DOHH2 (cell line): ENCODE results near the gene PEAK1.

Experiments
- H3F3A ChIP-seq: fragments of 200-600 bp; sonication (generic), shearing (Covaris generic); 2 replicates; pipeline ENCODE4 v1.6.0; 2016; ENCODE audit warnings: antibody characterized with exemption, mild to moderate bottlenecking; ENCODE audit not compliant: control insufficient read depth, insufficient read depth
- H3K27ac ChIP-seq: fragments of 200-600 bp; sonication (generic); 2 replicates; pipeline ENCODE4 v1.5.1; 2014; ENCODE audit warnings: low read depth, mild to moderate bottlenecking, low read length, moderate library complexity
- H3K27me3 ChIP-seq: fragments of 200-600 bp; sonication (generic); 2 replicates; pipeline ENCODE4 v1.6.1; 2014; ENCODE audit warnings: mild to moderate bottlenecking, low read length, mixed read lengths; ENCODE audit not compliant: control insufficient read depth
- H3K36me3 ChIP-seq: fragments of 200-600 bp; sonication (generic); 2 replicates; pipeline ENCODE4 v1.6.1; 2014; ENCODE audit warnings: mild to moderate bottlenecking, low read length, moderate library complexity, mixed read lengths; ENCODE audit not compliant: control insufficient read depth
- H3K4me1 ChIP-seq: fragments of 200-600 bp; sonication (generic); 2 replicates; pipeline ENCODE4 v1.6.1; 2014; ENCODE audit warnings: mild to moderate bottlenecking, low read length, mixed read lengths; ENCODE audit not compliant: control insufficient read depth
- H3K4me2 ChIP-seq: fragments of 200-600 bp; sonication (generic); 2 replicates; pipeline ENCODE4 v1.6.0; 2014; ENCODE audit warnings: mild to moderate bottlenecking, low read length, moderate library complexity
- H3K4me3 ChIP-seq: fragments of 200-600 bp; sonication (generic); 2 replicates; pipeline ENCODE4 v1.5.1; 2014; ENCODE audit warnings: mild to moderate bottlenecking, low read length, mixed read lengths
- H3K79me2 ChIP-seq: fragments of 200-600 bp; sonication (generic); 2 replicates; pipeline ENCODE4 v1.6.1; 2014; ENCODE audit warnings: mild to moderate bottlenecking, low read length, mixed read lengths; ENCODE audit not compliant: control insufficient read depth
- H3K9me2 ChIP-seq: fragments of 200-600 bp; sonication (generic); replicated peaks from 2 replicates; pipeline ENCODE4 v1.6.1; 2014; ENCODE audit warnings: mild to moderate bottlenecking, low read length, mixed read lengths; ENCODE audit not compliant: control insufficient read depth
- H3K9me3 ChIP-seq: fragments of 200-600 bp; sonication (generic); 2 replicates; pipeline ENCODE4 v1.6.1; 2014; ENCODE audit warnings: antibody characterized with exemption, low read length, mixed read lengths; ENCODE audit not compliant: control insufficient read depth, insufficient read depth
- H4K20me1 ChIP-seq: fragments of 200-600 bp; sonication (generic); 2 replicates; pipeline ENCODE4 v1.6.0; 2014; ENCODE audit warnings: low read depth, mild to moderate bottlenecking, antibody characterized with exemption, low read length, moderate library complexity; ENCODE audit not compliant: control insufficient read depth, insufficient read depth
- CTCF ChIP-seq: fragments of 200-600 bp; sonication (generic); IDR thresholded peaks from one replicate; pipeline ENCODE4 v1.5.1; 2014; ENCODE audit warnings: antibody characterized with exemption, mild to moderate bottlenecking, low read depth, low read length; ENCODE audit not compliant: poor library complexity, severe bottlenecking
- EZH2phosphoT487 ChIP-seq: fragments of 200-600 bp; sonication (generic); IDR thresholded peaks from 2 replicates; pipeline ENCODE4 v1.6.1; 2017; ENCODE audit warnings: borderline replicate concordance, mild to moderate bottlenecking, antibody characterized with exemption, low read length, moderate library complexity, mixed read lengths

The PEAK1 gene

GRCh38 chr15:77464129-77464865 lies 44.4 kb upstream of the PEAK1 start:
- H3K4me1 ChIP-seq = no peaks in the 10 kb centered on the region
- no peak for TF ChIP-seq EZH2phosphoT487
- no peak for TF ChIP-seq CTCF
- no peaks in the 10 kb centered on the region for H3K9me2 ChIP-seq
- H3F3A ChIP-seq = no peaks in the 10 kb centered on the region
- no peak overlapping the region for H3K27ac ChIP-seq
- H3K9me3 ChIP-seq = no peaks in the 10 kb centered on the region
- no peaks in the 10 kb centered on the region for H3K27me3 ChIP-seq
- no peaks in the 10 kb centered on the region for H3K79me2 ChIP-seq
- H3K4me3 ChIP-seq = no peak overlapping the region
- 0 out of 2 replicates have a peak, but pooled peaks cover 4% of the 10 kb centered on the region for H4K20me1 ChIP-seq
- H3K4me2 ChIP-seq = no peak overlapping the region
- H3K36me3 ChIP-seq = peaks cover 65% of the 10 kb centered on the region

GRCh38 chr15:77461486-77461885 lies 41.6 kb upstream of the PEAK1 start:
- no peak for TF ChIP-seq EZH2phosphoT487
- no peak for TF ChIP-seq CTCF
- H4K20me1 ChIP-seq = 0 out of 2 replicates have a peak, but pooled peaks cover 4% of the 10 kb centered on the region
- H3K79me2 ChIP-seq = 0 out of 2 replicates have a peak, but pooled peaks cover 3% of the 10 kb centered on the region
- no peaks in the 10 kb centered on the region for H3K9me2 ChIP-seq
- H3K36me3 ChIP-seq = peaks cover 59% of the 10 kb centered on the region
- H3K4me1 ChIP-seq = no peaks in the 10 kb centered on the region
- H3F3A ChIP-seq = no peaks in the 10 kb centered on the region
- no peak overlapping the region for H3K4me3 ChIP-seq
- no peaks in the 10 kb centered on the region for H3K9me3 ChIP-seq
- H3K4me2 ChIP-seq = no peak overlapping the region
- no peak overlapping the region for H3K27ac ChIP-seq
- no peaks in the 10 kb centered on the region for H3K27me3 ChIP-seq

GRCh38 chr15:77459031-77459430 lies 39.1 kb upstream of the PEAK1 start:
- Histone ChIP-seq H3K4me1 (no peaks in the 10 kb centered on the region), H3K9me3 (no peaks in the 10 kb centered on the region), H3K9me2 (no peaks in the 10 kb centered on the region), H3F3A (no peaks in the 10 kb centered on the region), H3K27ac (no peak overlapping the region), H3K4me2 (no peak overlapping the region), H3K79me2 (0 out of 2 replicates have a peak, but pooled peaks cover 3% of the 10 kb centered on the region), H3K4me3 (no peak overlapping the region), H3K36me3 (peaks cover 42% of the 10 kb centered on the region), H3K27me3 (no peaks in the 10 kb centered on the region), H4K20me1 (0 out of 2 replicates have a peak, but pooled peaks cover 4% of the 10 kb centered on the region)
- no peak for TF ChIP-seq EZH2phosphoT487
- no peak for TF ChIP-seq CTCF
